Endothelial cell of umbilical vein (primary cell): Measurements from ENCODE around the gene ANKRD39. TPM values are rescaled to one million over a fixed set of nuclear protein-coding genes. Genes with fewer than 3 reads are reported as not detected.

Experiments used
- BruUV-seq: library from RNA; stranded (reverse); fragments of 400-500 nt; replicated peaks from 2 replicates; lab custom pipeline; 2021; lab: Mats Ljungman, UMichigan
- CTCF ChIA-PET: fragments of 300-600, 350-600 bp; sonication (Branson Sonifier 250); formaldehyde crosslinking; loops from one replicate; lab custom pipeline; 2021; ENCODE audit warnings: antibody characterized with exemption, inconsistent platforms; lab: Charles Lee
- POLR2A ChIA-PET: fragments of 300-600, 350-600 bp; sonication (Branson Sonifier 250); formaldehyde crosslinking; loops from one replicate; lab custom pipeline; 2021; ENCODE audit warnings: antibody characterized with exemption, inconsistent platforms; lab: Charles Lee
- DNase-seq: peaks from one replicate; pipeline ENCODE4 v3.0.0-alpha.2; 2011; ENCODE audit warnings: low read depth, low spot score
- FAIRE-seq: peaks from 2 replicates; lab custom pipeline; 2011; peaks lifted over from hg19 to GRCh38; lab: Jason Lieb, UNC
- H2AFZ ChIP-seq: 2 replicates; pipeline ENCODE4 v1.6.0; 2012; ENCODE audit warnings: low read depth, low read length, control low read depth, inconsistent platforms
- H3K27ac ChIP-seq: 2 replicates; pipeline ENCODE4 v1.5.1; 2011; ENCODE audit warnings: low read depth, mild to moderate bottlenecking, control low read depth, low read length, moderate library complexity; ENCODE audit not compliant: insufficient read depth
- H3K27me3 ChIP-seq, 2 experiments: 2 replicates each; pipeline versions ENCODE4 v1.6.0 to v1.6.1; 2011; ENCODE audit warnings: low read length in 2 of 2, mixed read lengths in 1 of 2; ENCODE audit not compliant: control insufficient read depth in 2 of 2, insufficient read depth in 2 of 2
- H3K36me3 ChIP-seq, 2 experiments: 2 replicates in 1 of 2; 3 replicates in 1 of 2; pipeline ENCODE4 v1.5.1; 2011; ENCODE audit warnings: low read length in 2 of 2, mild to moderate bottlenecking in 1 of 2, moderate library complexity in 1 of 2; ENCODE audit not compliant: control insufficient read depth in 2 of 2, insufficient read depth in 2 of 2; ENCODE audit errors: extremely low read depth in 1 of 2
- H3K4me1 ChIP-seq: 3 replicates; pipeline ENCODE4 v1.5.1; 2011; ENCODE audit warnings: mild to moderate bottlenecking, low read length; ENCODE audit not compliant: control insufficient read depth, insufficient read depth; ENCODE audit errors: extremely low read depth
- H3K4me2 ChIP-seq: 2 replicates; pipeline ENCODE4 v1.6.1; 2011; ENCODE audit warnings: low read length, control low read depth, mixed read lengths; ENCODE audit not compliant: insufficient read depth
- H3K4me3 ChIP-seq, 3 experiments: fragments of 200-600 bp in 1 of 3; sonication (generic), shearing (Covaris generic) in 1 of 3; replicated peaks in 1 of 3; 2 replicates each; pipeline ENCODE4 v1.5.1; 2011 to 2016; ENCODE audit warnings: control low read depth in 3 of 3, low read length in 3 of 3, mild to moderate bottlenecking in 2 of 3, inconsistent platforms in 1 of 3, low read depth in 1 of 3, moderate library complexity in 1 of 3; ENCODE audit not compliant: insufficient read depth in 1 of 3
- H3K79me2 ChIP-seq: 2 replicates; pipeline ENCODE4 v1.6.0; 2012; ENCODE audit warnings: low read length, inconsistent platforms; ENCODE audit not compliant: control insufficient read depth, insufficient read depth
- H3K9ac ChIP-seq: replicated peaks from 2 replicates; pipeline ENCODE3; 2011; ENCODE audit warnings: low read length, control low read depth; ENCODE audit not compliant: insufficient read depth; ENCODE audit errors: extremely low read depth
- H3K9me1 ChIP-seq: replicated peaks from 3 replicates; pipeline ENCODE4 v1.6.0; 2011; ENCODE audit warnings: mild to moderate bottlenecking, low read length; ENCODE audit not compliant: control insufficient read depth, insufficient read depth; ENCODE audit errors: extremely low read depth
- H3K9me3 ChIP-seq: replicated peaks from 2 replicates; pipeline ENCODE4 v1.5.1; 2012; ENCODE audit warnings: low read length, inconsistent platforms; ENCODE audit not compliant: control insufficient read depth, insufficient read depth
- H4K20me1 ChIP-seq: replicated peaks from 2 replicates; pipeline ENCODE3; 2011; ENCODE audit warnings: mild to moderate bottlenecking, low read length; ENCODE audit not compliant: control insufficient read depth, insufficient read depth; ENCODE audit errors: extremely low read depth
- EZH2 ChIP-seq: IDR thresholded peaks from 2 replicates; pipeline ENCODE4 v1.6.1; 2012; ENCODE audit warnings: borderline replicate concordance, low read depth, mild to moderate bottlenecking, moderate library complexity, low read length, inconsistent platforms; ENCODE audit not compliant: severe bottlenecking
- FOS ChIP-seq: IDR thresholded peaks from 2 replicates; pipeline ENCODE4 v1.6.1; 2011; ENCODE audit warnings: mild to moderate bottlenecking, low read length, moderate library complexity, borderline replicate concordance; ENCODE audit not compliant: insufficient read depth
- GATA2 ChIP-seq: IDR thresholded peaks from 2 replicates; pipeline ENCODE4 v1.7.0; 2011; ENCODE audit warnings: low read depth, mild to moderate bottlenecking, moderate library complexity, mixed read lengths, low read length; ENCODE audit not compliant: insufficient read length, insufficient read depth
- JUN ChIP-seq: IDR thresholded peaks from 2 replicates; pipeline ENCODE4 v1.6.1; 2011; ENCODE audit warnings: borderline replicate concordance, low read depth; ENCODE audit not compliant: insufficient read length, insufficient read depth
- MYC ChIP-seq: IDR thresholded peaks from one replicate; pipeline ENCODE4 v1.6.1; 2011; ENCODE audit warnings: mild to moderate bottlenecking, low read depth, low read length
- POLR2A ChIP-seq: IDR thresholded peaks from 2 replicates; pipeline ENCODE4 v1.6.1; 2012; ENCODE audit warnings: low read depth, mild to moderate bottlenecking, control low read depth, low read length
- POLR2AphosphoS5 ChIP-seq: IDR thresholded peaks from 2 replicates; pipeline ENCODE4 v1.6.1; 2012; ENCODE audit warnings: low read depth, mild to moderate bottlenecking, control low read depth, low read length, moderate library complexity; ENCODE audit not compliant: insufficient read depth
- dilution Hi-C: fragments of 300-500 bp; cut with MboI; formaldehyde crosslinking; loops from one replicate; pipeline ENCODE4 v1.15.0; 2019; ENCODE audit warnings: low sequenced_read_pairs; ENCODE audit not compliant: extremely low pct_ligation_motif_present
- intact Hi-C: fragments of 100-400 bp; cut with micrococcal nuclease; formaldehyde crosslinking; loops from one replicate; pipeline ENCODE4 v1.10.0; 2022
- polyA plus RNA-seq, 4 experiments: library from polyadenylated mRNA; depleted of rRNA in 3 of 4; stranded (reverse) in 3 of 4; unstranded in 1 of 4; fragments of >200 nt; gene quantifications; 2 replicates each; pipeline versions ENCODE4 v1.2.1 to v1.2.3, GENCODE V29; 2011 to 2012; ENCODE audit warnings: missing spikeins in 1 of 4
- total RNA-seq: library from RNA; stranded (reverse); gene quantifications from 2 replicates; pipeline ENCODE4 v1.2.3, GENCODE V29; 2021
- TF ChIP-seq, protein P1 (sequence below): IDR thresholded peaks from 2 replicates; pipeline ENCODE4 v1.6.1; 2011; ENCODE audit not compliant: insufficient read depth, insufficient read length
- TF ChIP-seq, protein P2 (sequence below), 2 donors: IDR thresholded peaks; 1 replicate in 1 of 2; 2 replicates in 1 of 2; pipeline ENCODE4 v1.5.1; 2011; ENCODE audit warnings: low read length in 2 of 2, mild to moderate bottlenecking in 2 of 2, moderate library complexity in 2 of 2, control low read depth in 1 of 2, inconsistent platforms in 1 of 2, low read depth in 1 of 2; ENCODE audit not compliant: insufficient read depth in 1 of 2; ENCODE audit errors: extremely low read depth in 1 of 2

ANKRD39 gene
- total and polyA plus RNA-seq, 2 donors (not counting 3 experiments of a cell fraction or from before 2014, with no cell fraction given) = 14.7 to 17.9 TPM

DNA sequence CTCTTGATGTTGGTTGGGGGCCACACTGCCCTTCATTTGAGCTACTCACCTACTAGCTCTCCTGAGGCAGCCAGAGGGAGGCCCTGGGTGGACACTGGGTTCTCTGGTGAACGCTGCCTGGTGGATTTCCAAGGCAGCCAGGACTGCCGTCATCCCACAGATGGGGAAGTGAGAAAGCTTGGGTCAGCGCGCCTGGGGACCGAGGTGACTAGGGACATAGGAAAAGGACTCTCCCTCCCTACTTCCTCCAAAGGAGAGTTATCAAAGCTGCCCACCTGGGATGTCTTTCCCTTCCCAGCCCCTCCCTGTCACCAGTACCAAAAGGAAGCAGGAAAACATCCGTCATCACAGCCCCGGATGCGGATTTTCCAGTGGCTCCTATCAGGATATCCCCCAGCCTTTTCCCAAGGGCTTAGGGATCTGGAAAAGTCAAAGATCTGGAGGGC is 15.9 kb upstream of the ANKRD39 start:
- dilution Hi-C loops = no loop called here
- POLR2A ChIA-PET = interaction anchor here (0.5 kb wide), 1 partner anchor 253 kb away, joined by 3 read pairs; no protein-coding TSS in a partner anchor
- H3K4me1 ChIP-seq = peaks cover 4% of the 10 kb centered on the region

GRCh38 chr2:96872591-96873349 is 15.0 kb upstream of the ANKRD39 start:
- ChIA-PET POLR2A (interaction anchor here (0.6 kb wide), 1 partner anchor 8 kb away, joined by 5 read pairs; no protein-coding TSS in a partner anchor), CTCF (interaction anchor here (1.1 to 2.1 kb wide), 3 partner anchors 10 to 65 kb away, joined by 3 to 12 read pairs (median 3); partner anchors contain the start of gene ANKRD39)
- BruUV-seq = no TSS peak
- intact Hi-C loops = no loop called here
- no peak for TF ChIP-seq FOS
- no peak for TF ChIP-seq GATA2
- no peak for TF ChIP-seq POLR2A
- TF ChIP-seq, protein P1, sequence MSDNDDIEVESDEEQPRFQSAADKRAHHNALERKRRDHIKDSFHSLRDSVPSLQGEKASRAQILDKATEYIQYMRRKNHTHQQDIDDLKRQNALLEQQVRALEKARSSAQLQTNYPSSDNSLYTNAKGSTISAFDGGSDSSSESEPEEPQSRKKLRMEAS = no peak
- TF ChIP-seq POLR2AphosphoS5 = no peak
- no peak for TF ChIP-seq MYC
- TF ChIP-seq, protein P2, sequence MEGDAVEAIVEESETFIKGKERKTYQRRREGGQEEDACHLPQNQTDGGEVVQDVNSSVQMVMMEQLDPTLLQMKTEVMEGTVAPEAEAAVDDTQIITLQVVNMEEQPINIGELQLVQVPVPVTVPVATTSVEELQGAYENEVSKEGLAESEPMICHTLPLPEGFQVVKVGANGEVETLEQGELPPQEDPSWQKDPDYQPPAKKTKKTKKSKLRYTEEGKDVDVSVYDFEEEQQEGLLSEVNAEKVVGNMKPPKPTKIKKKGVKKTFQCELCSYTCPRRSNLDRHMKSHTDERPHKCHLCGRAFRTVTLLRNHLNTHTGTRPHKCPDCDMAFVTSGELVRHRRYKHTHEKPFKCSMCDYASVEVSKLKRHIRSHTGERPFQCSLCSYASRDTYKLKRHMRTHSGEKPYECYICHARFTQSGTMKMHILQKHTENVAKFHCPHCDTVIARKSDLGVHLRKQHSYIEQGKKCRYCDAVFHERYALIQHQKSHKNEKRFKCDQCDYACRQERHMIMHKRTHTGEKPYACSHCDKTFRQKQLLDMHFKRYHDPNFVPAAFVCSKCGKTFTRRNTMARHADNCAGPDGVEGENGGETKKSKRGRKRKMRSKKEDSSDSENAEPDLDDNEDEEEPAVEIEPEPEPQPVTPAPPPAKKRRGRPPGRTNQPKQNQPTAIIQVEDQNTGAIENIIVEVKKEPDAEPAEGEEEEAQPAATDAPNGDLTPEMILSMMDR (IDR thresholded peaks at IDR 0.05; ENCODE audit: extremely low read depth in 1 of 2, insufficient read depth in 1 of 2, low read depth in 1 of 2, low read length in 2 of 2) = no peak
- no peak for TF ChIP-seq EZH2
- TF ChIP-seq JUN = no peak
- H3K27me3 ChIP-seq = peaks cover 12 to 16% of the 10 kb centered on the region in 2 experiments
- FAIRE-seq (no peak), DNase-seq (no peak)
- H3K36me3 ChIP-seq = no peaks in the 10 kb centered on the region
- H3K4me1 ChIP-seq = peaks cover 11% of the 10 kb centered on the region
- H3K9ac ChIP-seq = no peak overlapping the region
- no peaks in the 10 kb centered on the region for H4K20me1 ChIP-seq
- dilution Hi-C loops = no loop called here
- H3K9me3 ChIP-seq = no peaks in the 10 kb centered on the region
- no peak overlapping the region for H3K4me2 ChIP-seq
- H3K4me3 ChIP-seq = no peak overlapping the region
- H3K79me2 ChIP-seq = no peaks in the 10 kb centered on the region
- H3K27ac ChIP-seq = no peak overlapping the region
- no peaks in the 10 kb centered on the region for H3K9me1 ChIP-seq
- H2AFZ ChIP-seq = no peak overlapping the region

More for the DNA sequence above, 15.9 kb upstream of the ANKRD39 start:
- TF ChIP-seq, protein P1 = no peak
- no peak for TF ChIP-seq POLR2A
- no TSS peak for BruUV-seq
- Histone ChIP-seq H2AFZ (no peak overlapping the region), H3K27me3 (peaks cover 12 to 16% of the 10 kb centered on the region in 2 experiments), H3K4me3 (no peak overlapping the region), H3K9ac (no peak overlapping the region), H4K20me1 (no peaks in the 10 kb centered on the region), H3K36me3 (no peaks in the 10 kb centered on the region), H3K9me1 (no peaks in the 10 kb centered on the region), H3K4me2 (no peak overlapping the region), H3K9me3 (no peaks in the 10 kb centered on the region), H3K79me2 (no peaks in the 10 kb centered on the region), H3K27ac (no peak overlapping the region)
- FAIRE-seq (no peak), DNase-seq (no peak)
- intact Hi-C loops = no loop called here
- CTCF ChIA-PET = interaction anchor here (1.1 to 2.1 kb wide), 4 partner anchors 9 to 64 kb away, joined by 3 to 12 read pairs (median 3); partner anchors contain the start of gene ANKRD39
